A673 (cell line): ENCODE results near the gene S100Z.

Experiments used
- CTCF ChIP-seq: fragments of 300-800, 200-600 bp; sonication (generic); conservative IDR thresholded peaks from 2 replicates; pipeline ENCODE4 v1.5.1; 2017; ENCODE audit warnings: low read depth, mild to moderate bottlenecking, antibody characterized with exemption, low read length, moderate library complexity, mixed read lengths
- EZH2 ChIP-seq: fragments of 200-600 bp; sonication (generic); IDR thresholded peaks from 2 replicates; pipeline ENCODE4 v1.6.1; 2017; ENCODE audit warnings: borderline replicate concordance, low read depth, mild to moderate bottlenecking, mixed read lengths, antibody characterized with exemption, low read length; ENCODE audit not compliant: poor library complexity, severe bottlenecking

- TF ChIP-seq CTCF = no peak
- no peak for TF ChIP-seq EZH2
Observed at GRCh38 chr5:76956033-76956432, 106.2 kb downstream of the S100Z start.
